ENCODE measurements around the gene RCSD1. TPM values are rescaled to one million over a fixed set of nuclear protein-coding genes. Genes with fewer than 3 reads are reported as not detected.

Gene RCSD1
- total and polyA plus RNA-seq, 2 of the 4 experiments (the other 2 are of a cell fraction) = 0.03 TPM; not detected in 1

GRCh38 chr1:167751676-167752075 lies 121.6 kb downstream of the RCSD1 start:
- H4K20me1 ChIP-seq (ENCODE audit: insufficient read depth, low read length) = peaks cover 70% of the 10 kb centered on the region
- no TSS peak for BruUV-seq (replicated peaks)
- H3K9me3 ChIP-seq (ENCODE audit: control insufficient read depth, insufficient read depth, low read length) = no peaks in the 10 kb centered on the region
- in situ Hi-C loops (cut with MboI; ENCODE audit: low sequenced_read_pairs) = no loop called here
- ChIA-PET POLR2A (ENCODE audit: unreplicated experiment) (no interaction called here), CTCF (no interaction called here)
- no peak overlapping the region for H3K27ac ChIP-seq (ENCODE audit: insufficient read depth, low read length)
- H2AK5ac ChIP-seq (ENCODE audit: low read depth, low read length) = no peak overlapping the region
- no peak overlapping the region for H3K4me3 ChIP-seq (ENCODE audit: insufficient read depth, low read depth, low read length)
- intact Hi-C loops (cut with micrococcal nuclease) = no loop called here
- H3K9ac ChIP-seq (ENCODE audit: low read depth, low read length) = no peak overlapping the region
- no peak for DNase-seq
- dilution Hi-C loops (cut with HindIII; ENCODE audit: low sequenced_read_pairs, unreplicated experiment) = no loop called here
- no peak overlapping the region for H4K5ac ChIP-seq (ENCODE audit: low read depth, low read length)
- no peak overlapping the region for H3K4me2 ChIP-seq (ENCODE audit: low read depth, low read length)
- TF ChIP-seq POLR2A (IDR thresholded peaks at IDR 0.05; ENCODE audit: low read depth, low read length) (no peak), MAFK (IDR thresholded peaks at IDR 0.05; ENCODE audit: low read depth, low read length) (no peak), CHD1 (IDR thresholded peaks at IDR 0.05; ENCODE audit: low read depth, low read length) (no peak), NFE2L2 (IDR thresholded peaks at IDR 0.05; ENCODE audit: low read depth, low read length) (no peak), RAD21 (IDR thresholded peaks at IDR 0.05; ENCODE audit: low read length) (no peak), FOS (IDR thresholded peaks at IDR 0.05; ENCODE audit: low read depth, low read length) (no peak), SMC3 (IDR thresholded peaks at IDR 0.05; ENCODE audit: low read depth, low read length) (no peak), MAZ (IDR thresholded peaks at IDR 0.05; ENCODE audit: borderline replicate concordance, low read depth, low read length) (no peak), ELK1 (IDR thresholded peaks at IDR 0.05; ENCODE audit: borderline replicate concordance, low read depth, low read length) (no peak), CEBPB (IDR thresholded peaks at IDR 0.05; ENCODE audit: low read depth, low read length) (no peak), USF2 (IDR thresholded peaks at IDR 0.05; ENCODE audit: low read depth, low read length) (no peak), RFX5 (IDR thresholded peaks at IDR 0.05; ENCODE audit: low read depth, low read length) (no peak), CTCF (conservative IDR thresholded peaks at IDR 0.05; ENCODE audit: low read depth, low read length) (no peak)
- H2BK5ac ChIP-seq (ENCODE audit: low read depth, low read length, poor library complexity, severe bottlenecking) = no peak overlapping the region
- no peak overlapping the region for H3K56ac ChIP-seq (ENCODE audit: extremely low read depth, insufficient read depth, low read length)
- 0 out of 2 replicates have a peak overlapping the region, but pooled peaks have one; percentile 28 for H3K14ac ChIP-seq (replicated peaks; ENCODE audit: low read depth, low read length)
- no peak overlapping the region for H4K91ac ChIP-seq (ENCODE audit: insufficient read depth, low read depth, low read length)
- WGBS, 2 experiments (ENCODE audit: extremely low coverage in 2 of 2, insufficient read length in 1 of 2) = 100% methylated on average over 1 of the region's 1 CpG; no CpG with 5 or more reads in 1 of the 2 experiments
- no peak overlapping the region for H2BK120ac ChIP-seq (ENCODE audit: low read depth, low read length)
- no peak overlapping the region for H3K4ac ChIP-seq (ENCODE audit: low read depth, low read length)
- H2BK15ac ChIP-seq (ENCODE audit: low read depth, low read length) = no peak overlapping the region
- H3K27me3 ChIP-seq (ENCODE audit: control insufficient read depth, insufficient read depth, low read length) = no peaks in the 10 kb centered on the region
- H4K8ac ChIP-seq (ENCODE audit: low read depth in 2 of 2, low read length in 2 of 2) = no peak overlapping the region
- H2AK9ac ChIP-seq (replicated peaks; ENCODE audit: low read depth, low read length, poor library complexity) = no peak overlapping the region
- H3K4me1 ChIP-seq (ENCODE audit: control insufficient read depth, insufficient read depth, low read length) = peaks cover 13% of the 10 kb centered on the region
- H3K9me1 ChIP-seq (ENCODE audit: insufficient read depth, low read length) = peaks cover 16% of the 10 kb centered on the region
- ATAC-seq (ENCODE audit: low read depth) = no peak
- peaks cover 15 to 75% of the 10 kb centered on the region in 2 experiments for H3K79me1 ChIP-seq (ENCODE audit: low read depth in 1 of 2, low read length in 2 of 2)
- no peak overlapping the region for H3K18ac ChIP-seq (ENCODE audit: low read depth, low read length)
- no peaks in the 10 kb centered on the region for H3K36me3 ChIP-seq (ENCODE audit: control insufficient read depth, insufficient read depth, low read length)
- H3K23ac ChIP-seq (ENCODE audit: low read depth, low read length) = no peak overlapping the region
- H2BK20ac ChIP-seq (ENCODE audit: low read depth, low read length) = no peak overlapping the region
- no peak overlapping the region for H2AFZ ChIP-seq (replicated peaks; ENCODE audit: low read length, poor library complexity)

Measured in IMR-90 (cell line).